Skin of body (tissue), 2 donors: Measurements from ENCODE around the gene CDH4. TPM values are rescaled to one million over a fixed set of nuclear protein-coding genes. Genes with fewer than 3 reads are reported as not detected.
"Not testable (repeated sequence)": the region's sequence is repeated elsewhere in the genome, so short reads cannot be mapped to it uniquely, and the experiment has no call there.

ENCODE experiments used
- DNase-seq: peaks from one replicate; lab custom pipeline; 2025; lab: John Stamatoyannopoulos, UW
- total RNA-seq: library from RNA; depleted of rRNA; stranded (reverse); fragments of >200 nt; gene quantifications from one replicate; pipeline ENCODE4 v1.2.3, GENCODE V29; 2014

Gene CDH4
- total RNA-seq, 1 donor from 2014 or later, result 0.10 TPM

DNA sequence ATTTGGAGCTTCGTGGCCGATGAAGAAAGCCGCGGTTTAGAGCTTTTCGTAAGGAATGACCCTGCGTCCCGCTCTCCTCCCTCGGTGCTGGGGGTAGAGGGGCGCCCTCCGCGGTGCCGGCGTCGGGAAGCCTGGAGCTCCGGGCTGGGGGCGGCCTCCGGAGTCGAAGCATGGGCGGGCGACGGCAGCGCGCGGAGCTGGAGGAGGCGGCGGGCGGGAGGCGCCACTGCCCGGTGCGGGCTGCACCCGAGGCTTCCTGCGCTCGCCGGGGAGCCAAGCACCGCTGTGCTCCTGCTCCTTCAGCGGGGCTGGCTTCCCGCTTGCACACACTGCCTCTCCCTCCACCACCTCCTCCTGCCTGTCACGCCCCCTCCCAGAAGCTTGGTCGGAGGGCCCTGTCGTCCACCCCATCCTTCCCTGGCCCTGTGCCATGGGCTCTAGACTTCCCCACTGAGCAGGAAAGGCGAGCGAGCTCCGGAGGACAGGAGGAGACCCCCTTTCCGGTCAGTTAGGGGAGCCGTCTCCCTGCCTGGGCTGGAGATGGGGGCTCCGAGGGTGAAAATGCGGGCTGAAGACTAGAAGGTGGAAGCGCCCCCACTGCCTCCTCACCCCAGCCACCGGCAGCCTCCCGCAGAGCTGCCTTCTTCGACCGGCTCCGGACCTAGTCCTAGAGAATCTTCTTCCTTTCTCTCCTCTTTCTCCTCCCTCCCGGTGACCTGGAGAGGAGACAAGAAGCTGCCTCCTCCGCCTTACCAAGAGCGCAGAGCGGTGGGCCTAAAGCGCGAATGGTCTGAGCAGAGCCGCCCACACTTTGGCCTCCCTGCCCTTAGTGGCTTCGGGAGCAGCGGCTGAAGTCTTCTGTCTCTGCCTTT, 1.8 kb downstream of the CDH4 start:
- DNase-seq, result no peak

DNA sequence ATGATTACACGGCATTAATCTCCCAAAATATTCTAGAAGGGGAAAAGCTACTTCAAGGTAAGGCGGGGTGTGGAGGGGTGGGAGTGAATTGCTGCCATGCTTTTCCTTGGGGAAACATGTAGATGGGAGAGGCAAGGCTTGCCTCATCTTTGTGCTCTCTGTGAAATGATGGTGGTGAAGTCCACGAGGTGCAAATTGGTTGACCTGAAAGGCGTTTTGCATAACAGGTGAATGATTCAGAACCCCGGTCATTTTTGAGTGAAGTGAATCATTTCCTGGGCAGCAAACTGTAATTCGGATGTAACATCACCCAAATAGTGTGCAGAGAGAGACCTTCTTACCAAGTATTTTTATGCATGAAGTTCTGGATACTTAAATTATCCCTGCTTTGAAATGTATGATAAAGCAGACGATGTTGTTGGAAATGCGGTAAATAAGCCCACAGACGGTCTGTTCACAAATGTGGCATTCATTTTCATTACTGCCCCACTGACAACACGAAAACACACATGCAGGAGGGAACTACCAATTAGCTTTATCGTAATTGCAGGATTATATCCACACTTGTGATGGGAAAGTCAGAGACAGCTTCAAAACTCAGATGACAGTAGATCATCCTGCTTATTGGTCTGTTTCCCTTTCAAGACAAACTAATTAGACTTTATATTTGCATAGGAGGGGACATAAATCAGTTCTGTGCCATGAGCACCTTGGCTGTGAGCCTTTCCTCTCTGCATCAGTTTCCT, 3.0 kb downstream of the CDH4 start:
- no peak for DNase-seq

- no peak for DNase-seq
These were observed 4.3 kb downstream of the CDH4 start for GRCh38 chr20:61256365-61256764.

DNA sequence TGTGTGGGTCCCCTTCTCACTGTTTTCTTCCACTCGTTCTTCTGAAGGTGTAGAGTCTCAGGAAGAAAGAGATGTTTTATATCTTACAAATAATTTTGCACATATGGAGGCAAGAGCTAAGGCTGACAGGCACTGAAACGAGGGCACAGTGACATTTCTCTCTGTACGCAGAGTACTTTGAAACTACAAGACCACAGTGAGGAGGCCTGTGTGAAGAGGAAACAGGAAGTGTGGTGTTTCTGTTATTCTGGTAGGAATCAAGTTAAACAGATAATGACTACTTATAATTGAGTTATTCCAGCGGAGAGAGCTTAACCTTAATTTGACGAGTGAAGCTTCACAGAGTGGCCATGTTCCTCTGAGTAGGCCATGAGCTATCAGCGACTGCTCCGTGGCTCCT, 4.8 kb downstream of the CDH4 start:
- DNase-seq, result no peak

DNA sequence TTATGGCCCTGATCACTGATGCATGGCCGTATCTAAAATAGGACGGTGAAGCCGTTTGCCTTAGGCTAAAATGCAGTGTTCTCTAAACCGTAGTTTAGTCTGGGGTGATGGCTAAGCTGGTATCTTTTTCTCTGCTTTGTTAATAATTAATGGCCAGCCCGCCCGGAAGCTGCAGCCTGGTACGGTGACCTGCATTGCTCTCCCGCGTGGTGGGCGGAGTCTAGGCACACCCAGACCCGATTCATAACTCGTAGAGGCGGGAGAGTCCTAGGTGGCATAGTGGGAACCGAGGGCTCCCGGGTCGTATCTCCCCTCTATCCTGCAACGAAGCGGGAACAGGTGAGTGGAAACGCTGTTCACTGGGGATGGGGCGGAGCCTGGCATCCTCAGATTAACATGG, 5.5 kb downstream of the CDH4 start:
- DNase-seq, result no peak

DNA sequence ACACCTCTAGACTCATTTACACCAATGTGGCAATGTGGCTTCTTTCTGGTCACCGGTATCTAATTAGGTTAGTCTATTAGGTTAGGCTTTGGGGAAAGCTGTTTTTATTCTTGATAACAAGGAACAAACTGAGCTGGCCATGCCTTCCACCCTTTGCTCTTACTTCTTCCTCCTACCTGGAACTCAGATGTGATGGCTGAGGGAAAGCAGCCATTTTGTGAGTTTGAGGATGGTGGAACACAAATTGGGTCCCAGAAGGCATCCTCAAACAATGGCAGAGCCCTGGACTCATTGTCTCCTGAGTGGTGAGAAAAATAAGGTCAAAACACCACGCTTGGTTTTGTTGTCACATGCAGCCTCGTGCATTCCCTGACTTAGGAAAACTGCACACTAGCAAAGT, 7.7 kb downstream of the CDH4 start:
- DNase-seq, result no peak

DNA sequence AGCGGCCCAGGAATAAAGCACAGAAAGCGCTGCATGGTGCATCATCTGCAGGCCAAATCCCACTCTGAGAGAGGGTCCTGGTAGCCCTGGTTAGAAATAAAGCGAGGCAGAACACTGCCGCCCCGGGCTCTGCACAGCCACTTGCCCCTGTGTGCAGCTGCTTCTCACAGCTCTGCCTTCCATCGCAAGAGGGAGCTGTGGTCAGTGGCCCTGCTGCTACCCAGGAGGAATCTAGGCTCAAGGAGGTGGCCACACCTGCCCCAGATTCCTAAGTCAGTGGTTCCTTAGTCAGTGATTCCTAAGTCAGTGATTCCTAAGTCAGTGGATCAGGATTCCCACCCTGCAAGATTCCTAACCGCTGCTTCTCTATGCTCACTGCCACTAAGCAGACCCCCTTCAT, 8.8 kb downstream of the CDH4 start:
- no peak for DNase-seq

- no peak for DNase-seq
These were observed 10.0 kb downstream of the CDH4 start for GRCh38 chr20:61262036-61262435.

DNA sequence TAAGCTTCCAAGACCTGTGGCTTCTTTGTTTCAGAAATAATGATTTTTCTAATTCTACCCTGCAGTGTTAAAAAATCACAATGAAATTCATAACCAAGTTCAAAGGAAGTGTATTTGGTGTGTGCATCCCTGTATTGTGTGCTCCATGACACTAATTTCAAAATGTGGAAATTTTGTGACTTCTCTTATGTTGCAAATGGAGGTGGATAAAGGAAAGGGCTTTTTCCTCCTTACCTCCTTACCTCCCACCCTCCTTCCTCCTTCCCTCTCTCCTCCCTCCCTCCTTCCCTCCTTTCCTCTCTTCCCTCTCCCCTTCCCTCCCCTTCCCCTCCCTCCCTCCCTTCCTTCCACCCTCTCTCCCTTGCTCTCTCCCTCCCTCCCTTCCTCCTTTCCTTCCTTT, 10.5 kb downstream of the CDH4 start:
- DNase-seq, result no peak

- no peak for DNase-seq
These were observed 11.1 kb downstream of the CDH4 start for GRCh38 chr20:61263084-61263695.

DNA sequence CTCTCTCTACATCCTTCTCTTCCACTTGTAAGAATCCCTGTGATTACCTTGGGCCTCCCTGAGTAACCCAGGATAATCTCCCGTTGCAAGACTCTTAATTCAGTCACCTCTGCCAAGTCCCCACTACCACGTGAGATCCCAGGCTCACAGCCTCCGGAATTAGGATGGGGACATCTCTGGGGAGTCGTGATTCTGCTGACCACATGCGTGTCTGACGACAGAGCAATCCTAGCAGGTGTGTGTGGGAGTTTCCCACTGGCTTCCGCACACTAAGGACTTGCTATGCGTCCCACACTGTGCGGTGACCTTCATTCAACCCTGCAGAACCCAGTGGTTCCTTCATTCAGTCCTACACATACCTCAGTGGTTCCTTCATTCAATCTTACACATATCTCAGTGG, 11.9 kb downstream of the CDH4 start:
- DNase-seq, result no peak

GRCh38 chr20:61267241-61267640, 15.2 kb downstream of the CDH4 start:
- no peak for DNase-seq

GRCh38 chr20:61268024-61268423, 16.0 kb downstream of the CDH4 start:
- DNase-seq, result no peak

GRCh38 chr20:61271312-61272231, 19.5 kb downstream of the CDH4 start:
- no peak for DNase-seq

- not testable (repeated sequence) for DNase-seq
These were observed 21.0 kb downstream of the CDH4 start for GRCh38 chr20:61273024-61273423.

DNA sequence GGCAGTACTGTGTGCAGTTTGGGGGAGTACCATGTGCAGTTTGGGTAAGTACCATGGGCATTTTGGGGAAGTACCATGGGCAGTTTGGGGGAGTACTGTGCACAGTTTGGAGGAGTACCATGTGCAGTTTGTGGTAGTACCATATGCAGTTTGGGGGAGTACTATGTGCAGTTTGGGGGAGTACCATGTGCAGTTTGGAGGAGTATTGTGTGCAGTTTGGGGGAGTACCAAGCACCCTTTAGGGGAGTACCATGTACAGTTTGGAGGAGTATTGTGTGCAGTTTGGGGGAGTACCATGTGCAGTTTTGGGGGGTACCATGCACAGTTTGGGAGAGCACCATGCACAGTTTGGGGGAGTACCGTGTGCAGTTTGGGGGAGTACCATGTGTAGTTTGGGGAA, 21.6 kb downstream of the CDH4 start:
- not testable (repeated sequence) for DNase-seq

- no peak for DNase-seq
These were observed 22.3 kb downstream of the CDH4 start for GRCh38 chr20:61274326-61274725.

DNA sequence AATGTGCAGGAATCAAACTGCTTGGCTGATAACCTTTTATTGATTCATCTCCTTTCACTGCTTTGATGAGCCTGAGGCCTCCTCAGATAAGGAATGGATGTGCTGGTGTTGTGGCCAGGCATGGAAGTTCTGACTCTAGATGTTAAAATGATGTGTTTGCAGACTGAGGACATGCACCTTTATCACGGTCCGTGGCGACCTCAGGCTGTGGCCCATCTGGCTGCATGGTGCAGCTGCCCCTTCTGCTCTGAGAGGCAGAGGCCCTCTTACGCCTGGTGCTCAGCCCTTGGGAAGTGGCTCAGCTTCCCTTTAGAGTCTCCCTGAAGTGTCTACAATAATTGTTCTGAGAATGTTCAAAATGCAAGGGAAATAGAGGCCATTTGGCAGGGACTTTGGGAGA, 26.2 kb downstream of the CDH4 start:
- no peak for DNase-seq

DNA sequence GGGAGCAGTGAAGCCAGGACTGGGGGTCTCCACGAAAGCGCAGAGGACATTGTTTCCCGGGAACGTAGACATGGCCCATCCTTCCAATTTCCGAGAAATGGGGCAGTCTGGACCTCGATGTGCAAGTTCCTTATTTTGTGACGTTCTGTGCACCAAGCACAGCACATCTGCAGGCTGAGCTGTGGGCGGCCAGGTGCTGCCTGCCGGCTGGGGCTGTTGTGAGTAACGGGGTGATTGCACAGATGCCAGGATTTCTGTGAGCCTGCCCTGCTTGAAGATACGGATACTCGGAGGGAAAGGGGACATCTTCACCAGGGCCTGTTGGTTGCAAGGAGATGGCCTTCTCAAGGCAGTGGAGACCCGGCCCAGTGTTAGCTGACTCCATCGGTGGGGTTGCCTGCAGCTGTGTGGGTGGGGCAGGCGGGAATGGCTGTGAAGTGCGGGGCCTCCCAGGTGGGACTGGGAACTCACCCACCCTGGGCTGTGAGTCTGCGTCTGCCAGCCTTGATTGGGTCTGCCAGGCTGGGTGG, 27.6 kb downstream of the CDH4 start:
- DNase-seq, result no peak

DNA sequence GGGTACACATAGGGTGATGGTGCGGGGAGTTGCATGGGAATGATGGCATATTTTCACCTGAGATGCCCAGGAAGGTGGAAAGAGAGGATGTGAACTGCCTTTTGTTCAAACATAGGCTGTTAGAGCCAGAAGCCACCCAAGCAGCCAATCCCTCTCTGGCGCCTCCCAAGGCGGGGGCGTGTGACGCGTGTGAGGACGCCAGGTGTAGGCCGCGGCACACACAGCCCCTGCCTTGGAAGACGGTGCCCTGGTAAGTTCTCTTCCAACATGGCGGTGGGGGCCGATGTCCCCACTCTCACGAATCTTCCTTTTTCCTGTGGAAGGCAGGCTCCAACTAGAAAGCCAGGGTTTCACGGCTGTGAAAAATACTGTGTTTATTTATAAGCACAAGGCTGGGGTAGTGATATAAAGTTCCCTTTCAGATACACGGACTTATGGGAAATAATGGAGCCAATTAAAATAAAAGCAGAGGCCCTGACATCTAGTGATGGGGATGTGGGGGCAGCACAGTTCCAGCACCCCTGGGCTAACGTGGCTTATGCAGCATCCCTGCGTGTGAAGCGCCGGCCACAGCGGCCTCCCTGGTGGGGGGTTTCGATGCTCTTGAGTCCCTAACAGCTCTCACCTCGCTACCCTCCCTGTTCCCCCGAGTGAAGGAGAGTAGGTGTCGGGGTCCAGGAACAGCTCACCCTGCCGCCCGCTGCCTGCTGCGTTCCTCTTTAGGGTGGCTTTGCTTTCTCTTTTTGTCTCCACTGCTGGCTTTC, 28.3 kb downstream of the CDH4 start:
- DNase-seq, result no peak
